Liver (tissue), 9 donors: ENCODE measurements around the gene CCDC33. TPM values are rescaled to one million over a fixed set of nuclear protein-coding genes. Genes with fewer than 3 reads are reported as not detected.

ENCODE experiments used
- DNase-seq: peaks from one replicate; pipeline ENCODE4 v3.0.0-alpha.2; 2017; ENCODE audit warnings: low spot score
- H3K27ac ChIP-seq, 2 donors: one replicate each; pipeline ENCODE4 v1.7.0; 2013; ENCODE audit warnings: inconsistent platforms in 2 of 2, low read length in 2 of 2, control low read depth in 1 of 2, low read depth in 1 of 2, mild to moderate bottlenecking in 1 of 2
- H3K27me3 ChIP-seq, 4 donors: one replicate each; pipeline versions ENCODE4 v1.6.1 to v1.7.0; 2013; ENCODE audit warnings: low read length in 3 of 4, inconsistent platforms in 1 of 4, mild to moderate bottlenecking in 1 of 4, moderate library complexity in 1 of 4; ENCODE audit not compliant: control insufficient read depth in 4 of 4, insufficient read depth in 4 of 4
- H3K36me3 ChIP-seq, 4 donors: one replicate each; pipeline versions ENCODE4 v1.6.1 to v1.7.0; 2013; ENCODE audit warnings: low read length in 3 of 4, mild to moderate bottlenecking in 3 of 4, low read depth in 1 of 4, moderate library complexity in 1 of 4; ENCODE audit not compliant: control insufficient read depth in 4 of 4, insufficient read depth in 3 of 4
- H3K4me1 ChIP-seq, 4 donors: one replicate each; pipeline versions ENCODE4 v1.6.1 to v1.7.0; 2013; ENCODE audit warnings: low read length in 3 of 4, mild to moderate bottlenecking in 3 of 4, moderate library complexity in 1 of 4; ENCODE audit not compliant: control insufficient read depth in 4 of 4, insufficient read depth in 4 of 4
- H3K4me3 ChIP-seq, 3 donors: one replicate each; pipeline versions ENCODE4 v1.6.1 to v1.7.0; 2013; ENCODE audit warnings: low read length in 3 of 3, control low read depth in 1 of 3, low read depth in 1 of 3, mild to moderate bottlenecking in 1 of 3
- H3K9ac ChIP-seq, 2 donors: one replicate each; pipeline ENCODE4 v1.7.0; 2013; ENCODE audit warnings: low read length in 2 of 2, mild to moderate bottlenecking in 2 of 2, moderate library complexity in 2 of 2, control low read depth in 1 of 2, low read depth in 1 of 2
- H3K9me3 ChIP-seq, 4 donors: one replicate each; pipeline versions ENCODE4 v1.6.1 to v1.7.0; 2013; ENCODE audit warnings: low read length in 3 of 4; ENCODE audit not compliant: control insufficient read depth in 4 of 4
- EGR1 ChIP-seq, 2 donors: IDR thresholded peaks; 2 replicates each; pipeline ENCODE4 v1.6.1; 2016 to 2018; ENCODE audit warnings: antibody characterized with exemption in 2 of 2, low read depth in 2 of 2
- FOXA1 ChIP-seq: IDR thresholded peaks from 2 replicates; pipeline ENCODE4 v1.6.1; 2016; ENCODE audit warnings: antibody characterized with exemption
- FOXA2 ChIP-seq: IDR thresholded peaks from 2 replicates; pipeline ENCODE4 v1.6.1; 2016; ENCODE audit warnings: antibody characterized with exemption
- GABPA ChIP-seq, 2 donors: IDR thresholded peaks in 1 of 2; conservative IDR thresholded peaks in 1 of 2; 2 replicates each; pipeline ENCODE4 v1.6.1; 2016; ENCODE audit warnings: antibody characterized with exemption in 2 of 2, mild to moderate bottlenecking in 1 of 2, moderate library complexity in 1 of 2
- HNF4A ChIP-seq, 2 donors: conservative IDR thresholded peaks; 2 replicates each; pipeline ENCODE4 v1.6.1; 2016; ENCODE audit warnings: antibody characterized with exemption in 2 of 2, mild to moderate bottlenecking in 2 of 2
- HNF4G ChIP-seq: IDR thresholded peaks from 2 replicates; pipeline ENCODE4 v1.6.1; 2016; ENCODE audit warnings: antibody characterized with exemption
- JUND ChIP-seq, 2 donors: IDR thresholded peaks; 2 replicates each; pipeline ENCODE4 v1.6.1; 2016; ENCODE audit warnings: antibody characterized with exemption in 2 of 2
- NR2F2 ChIP-seq: IDR thresholded peaks from 2 replicates; pipeline ENCODE4 v1.6.1; 2016; ENCODE audit warnings: antibody characterized with exemption
- RAD21 ChIP-seq, 2 donors: IDR thresholded peaks; 2 replicates each; pipeline ENCODE4 v1.6.1; 2016; ENCODE audit warnings: antibody characterized with exemption in 2 of 2, mild to moderate bottlenecking in 2 of 2
- RXRA ChIP-seq, 2 donors: IDR thresholded peaks; 2 replicates each; pipeline ENCODE4 v1.6.1; 2017 to 2018; ENCODE audit warnings: antibody characterized with exemption in 2 of 2, mild to moderate bottlenecking in 1 of 2
- SP1 ChIP-seq: IDR thresholded peaks from 2 replicates; pipeline ENCODE4 v1.6.1; 2018; ENCODE audit warnings: antibody characterized with exemption, mild to moderate bottlenecking
- TAF1 ChIP-seq: conservative IDR thresholded peaks from 2 replicates; pipeline ENCODE4 v1.6.1; 2016; ENCODE audit warnings: antibody characterized with exemption, mild to moderate bottlenecking
- YY1 ChIP-seq: IDR thresholded peaks from 2 replicates; pipeline ENCODE4 v1.6.1; 2016; ENCODE audit warnings: antibody characterized with exemption, mild to moderate bottlenecking
- WGBS: extraction: QIAGEN DNeasy Blood & Tissue Kit; methylation state at CpG from one replicate; pipeline ENCODE4 v1.1.7; 2013; 5-methylcytosine and 5-hydroxymethylcytosine counted together
- polyA plus RNA-seq, 2 donors: library from polyadenylated mRNA; stranded (reverse) in 1 of 2; unstranded in 1 of 2; fragments of 200-250 nt in 1 of 2; fragments of >200 nt in 1 of 2; fragmentation: Nextera tagmentation in 1 of 2; extraction: Ambion mirVana in 1 of 2; gene quantifications; one replicate each; pipeline versions ENCODE4 v1.2.1 to v1.2.3, GENCODE V29; 2013 to 2015
- total RNA-seq, 2 donors: library from RNA; depleted of rRNA; stranded (reverse); fragments of >200 nt; gene quantifications; one replicate each; pipeline ENCODE4 v1.2.3, GENCODE V29; 2014
- TF ChIP-seq, protein P1 (sequence below): IDR thresholded peaks from 2 replicates; pipeline ENCODE4 v1.6.1; 2016; ENCODE audit warnings: antibody characterized with exemption
- TF ChIP-seq, protein P2 (sequence below): IDR thresholded peaks from 2 replicates; pipeline ENCODE4 v1.6.1; 2016; ENCODE audit warnings: antibody characterized with exemption
- TF ChIP-seq, protein P3 (sequence below): IDR thresholded peaks from 2 replicates; pipeline ENCODE4 v1.6.1; 2016; ENCODE audit warnings: antibody characterized with exemption
- TF ChIP-seq, protein P4 (sequence below): IDR thresholded peaks from 2 replicates; pipeline ENCODE4 v1.6.1; 2016; ENCODE audit warnings: antibody characterized with exemption, mild to moderate bottlenecking
- TF ChIP-seq, protein P5 (sequence below): fragments of 150-350 bp; IDR thresholded peaks from 2 replicates; pipeline ENCODE4 v1.5.1; 2017; ENCODE audit warnings: improper control_type of control experiment, low read depth, low read length; ENCODE audit not compliant: missing input control
- donor health status: healthy.
- donor health status: healthy.
- donor health status: healthy.
- donor health status: healthy.
- donor health status: healthy.

CCDC33 gene
- total and polyA plus RNA-seq, 4 donors: not detected

DNA sequence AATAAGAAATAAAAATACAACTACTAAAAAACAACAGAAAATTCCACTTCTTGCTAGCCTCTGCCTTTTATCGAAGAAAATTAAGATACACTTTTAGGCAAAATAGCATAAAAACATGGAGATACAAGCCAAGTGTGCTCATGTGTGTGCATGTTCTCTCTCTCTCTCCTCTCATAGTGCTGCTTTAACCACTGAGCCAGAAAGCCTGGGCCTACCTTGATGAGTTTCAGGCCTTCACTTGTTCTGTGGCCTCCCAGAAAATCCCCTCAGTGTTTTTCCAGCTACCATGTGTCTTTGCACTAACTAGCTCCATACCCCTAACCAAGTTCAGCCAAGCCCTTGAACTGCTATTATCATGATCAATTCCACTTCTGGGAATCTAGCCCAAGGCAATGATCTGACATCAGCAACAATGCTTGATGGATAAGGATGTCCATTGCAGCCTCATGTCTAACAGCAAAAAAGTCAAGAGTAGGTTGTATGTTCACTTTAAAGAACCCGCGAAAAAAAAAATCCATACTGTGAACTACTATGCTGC lies 113.2 kb downstream of the CCDC33 start:
- no peak overlapping the region for H3K27ac ChIP-seq
- no peak overlapping the region for H3K9ac ChIP-seq
- no peaks in the 10 kb centered on the region for H3K27me3 ChIP-seq
- 96% methylated on average over 3 of the region's 3 CpGs for WGBS
- TF ChIP-seq NR2F2: no peak
- no peak for DNase-seq
- no peaks in the 10 kb centered on the region for H3K9me3 ChIP-seq
- H3K4me3 ChIP-seq: no peak overlapping the region
- H3K36me3 ChIP-seq: no peaks in the 10 kb centered on the region
- no peaks in the 10 kb centered on the region for H3K4me1 ChIP-seq

DNA sequence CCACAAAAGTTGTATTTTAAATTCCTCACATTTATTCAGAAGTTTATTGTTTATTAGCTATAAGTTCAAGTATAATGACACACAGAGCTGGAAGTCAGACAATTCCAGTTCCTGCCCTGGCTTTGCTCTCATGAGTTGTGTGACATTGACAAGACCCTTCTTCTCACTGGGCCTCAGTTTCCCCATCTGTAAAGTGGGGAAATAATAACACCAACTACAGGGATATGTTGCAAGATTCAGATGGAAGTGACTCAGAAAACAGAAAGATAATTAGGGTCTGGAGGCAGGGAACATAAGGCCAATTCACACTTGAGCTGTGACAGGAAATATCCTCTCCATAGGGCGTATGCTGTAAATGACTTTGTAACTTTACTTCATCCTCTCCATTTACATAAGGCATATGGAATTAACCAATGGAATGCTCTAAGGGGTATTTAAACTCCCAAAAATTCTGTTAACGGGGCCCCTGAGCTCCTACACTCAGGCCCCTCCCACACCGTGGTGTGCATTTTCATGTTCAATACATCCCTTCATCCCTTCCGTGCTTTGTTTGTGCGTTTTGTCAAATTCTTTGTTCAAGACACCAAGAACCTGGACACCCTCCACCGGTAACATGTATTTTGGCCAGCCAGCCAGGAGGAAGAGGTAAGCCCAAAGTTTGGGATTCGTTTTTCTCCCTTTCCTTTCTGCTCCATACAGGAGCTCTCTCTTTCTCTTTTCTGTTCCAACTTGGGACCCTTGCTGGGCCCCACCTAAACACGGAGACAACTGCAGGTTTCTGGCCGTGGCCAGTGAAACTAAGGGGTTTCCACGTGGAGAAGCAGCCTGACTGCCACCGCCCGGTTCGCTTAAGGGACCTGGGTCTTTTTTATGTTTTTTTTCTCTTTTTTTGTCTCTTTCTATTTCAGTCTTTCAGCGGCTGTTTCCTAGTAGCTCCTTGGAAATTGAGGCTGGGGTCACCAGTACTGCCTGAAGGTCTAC lies 114.5 kb downstream of the CCDC33 start:
- H3K27me3 ChIP-seq: no peaks in the 10 kb centered on the region
- H3K4me3 ChIP-seq: no peak overlapping the region
- no peaks in the 10 kb centered on the region for H3K9me3 ChIP-seq
- DNase-seq: no peak
- no peak overlapping the region for H3K27ac ChIP-seq
- TF ChIP-seq GABPA (IDR thresholded peaks at IDR 0.05 in 1 of 2, conservative IDR thresholded peaks at IDR 0.05 in 1 of 2) (no peak), EGR1 (IDR thresholded peaks at IDR 0.05; ENCODE audit: low read depth in 2 of 2) (no peak), FOXA1 (no peak), JUND (IDR thresholded peaks at IDR 0.05) (no peak), TAF1 (no peak), SP1 (no peak), YY1 (no peak), HNF4G (no peak), FOXA2 (no peak), HNF4A (conservative IDR thresholded peaks at IDR 0.05) (no peak), RXRA (IDR thresholded peaks at IDR 0.05) (no peak), RAD21 (IDR thresholded peaks at IDR 0.05) (no peak)
- TF ChIP-seq, protein P1, sequence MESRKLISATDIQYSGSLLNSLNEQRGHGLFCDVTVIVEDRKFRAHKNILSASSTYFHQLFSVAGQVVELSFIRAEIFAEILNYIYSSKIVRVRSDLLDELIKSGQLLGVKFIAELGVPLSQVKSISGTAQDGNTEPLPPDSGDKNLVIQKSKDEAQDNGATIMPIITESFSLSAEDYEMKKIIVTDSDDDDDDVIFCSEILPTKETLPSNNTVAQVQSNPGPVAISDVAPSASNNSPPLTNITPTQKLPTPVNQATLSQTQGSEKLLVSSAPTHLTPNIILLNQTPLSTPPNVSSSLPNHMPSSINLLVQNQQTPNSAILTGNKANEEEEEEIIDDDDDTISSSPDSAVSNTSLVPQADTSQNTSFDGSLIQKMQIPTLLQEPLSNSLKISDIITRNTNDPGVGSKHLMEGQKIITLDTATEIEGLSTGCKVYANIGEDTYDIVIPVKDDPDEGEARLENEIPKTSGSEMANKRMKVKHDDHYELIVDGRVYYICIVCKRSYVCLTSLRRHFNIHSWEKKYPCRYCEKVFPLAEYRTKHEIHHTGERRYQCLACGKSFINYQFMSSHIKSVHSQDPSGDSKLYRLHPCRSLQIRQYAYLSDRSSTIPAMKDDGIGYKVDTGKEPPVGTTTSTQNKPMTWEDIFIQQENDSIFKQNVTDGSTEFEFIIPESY: no peak
- TF ChIP-seq, protein P2, sequence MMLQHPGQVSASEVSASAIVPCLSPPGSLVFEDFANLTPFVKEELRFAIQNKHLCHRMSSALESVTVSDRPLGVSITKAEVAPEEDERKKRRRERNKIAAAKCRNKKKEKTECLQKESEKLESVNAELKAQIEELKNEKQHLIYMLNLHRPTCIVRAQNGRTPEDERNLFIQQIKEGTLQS: no peak
- TF ChIP-seq, protein P3, sequence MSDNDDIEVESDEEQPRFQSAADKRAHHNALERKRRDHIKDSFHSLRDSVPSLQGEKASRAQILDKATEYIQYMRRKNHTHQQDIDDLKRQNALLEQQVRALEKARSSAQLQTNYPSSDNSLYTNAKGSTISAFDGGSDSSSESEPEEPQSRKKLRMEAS: no peak
- TF ChIP-seq, protein P4, sequence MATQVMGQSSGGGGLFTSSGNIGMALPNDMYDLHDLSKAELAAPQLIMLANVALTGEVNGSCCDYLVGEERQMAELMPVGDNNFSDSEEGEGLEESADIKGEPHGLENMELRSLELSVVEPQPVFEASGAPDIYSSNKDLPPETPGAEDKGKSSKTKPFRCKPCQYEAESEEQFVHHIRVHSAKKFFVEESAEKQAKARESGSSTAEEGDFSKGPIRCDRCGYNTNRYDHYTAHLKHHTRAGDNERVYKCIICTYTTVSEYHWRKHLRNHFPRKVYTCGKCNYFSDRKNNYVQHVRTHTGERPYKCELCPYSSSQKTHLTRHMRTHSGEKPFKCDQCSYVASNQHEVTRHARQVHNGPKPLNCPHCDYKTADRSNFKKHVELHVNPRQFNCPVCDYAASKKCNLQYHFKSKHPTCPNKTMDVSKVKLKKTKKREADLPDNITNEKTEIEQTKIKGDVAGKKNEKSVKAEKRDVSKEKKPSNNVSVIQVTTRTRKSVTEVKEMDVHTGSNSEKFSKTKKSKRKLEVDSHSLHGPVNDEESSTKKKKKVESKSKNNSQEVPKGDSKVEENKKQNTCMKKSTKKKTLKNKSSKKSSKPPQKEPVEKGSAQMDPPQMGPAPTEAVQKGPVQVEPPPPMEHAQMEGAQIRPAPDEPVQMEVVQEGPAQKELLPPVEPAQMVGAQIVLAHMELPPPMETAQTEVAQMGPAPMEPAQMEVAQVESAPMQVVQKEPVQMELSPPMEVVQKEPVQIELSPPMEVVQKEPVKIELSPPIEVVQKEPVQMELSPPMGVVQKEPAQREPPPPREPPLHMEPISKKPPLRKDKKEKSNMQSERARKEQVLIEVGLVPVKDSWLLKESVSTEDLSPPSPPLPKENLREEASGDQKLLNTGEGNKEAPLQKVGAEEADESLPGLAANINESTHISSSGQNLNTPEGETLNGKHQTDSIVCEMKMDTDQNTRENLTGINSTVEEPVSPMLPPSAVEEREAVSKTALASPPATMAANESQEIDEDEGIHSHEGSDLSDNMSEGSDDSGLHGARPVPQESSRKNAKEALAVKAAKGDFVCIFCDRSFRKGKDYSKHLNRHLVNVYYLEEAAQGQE: no peak
- TF ChIP-seq, protein P5, sequence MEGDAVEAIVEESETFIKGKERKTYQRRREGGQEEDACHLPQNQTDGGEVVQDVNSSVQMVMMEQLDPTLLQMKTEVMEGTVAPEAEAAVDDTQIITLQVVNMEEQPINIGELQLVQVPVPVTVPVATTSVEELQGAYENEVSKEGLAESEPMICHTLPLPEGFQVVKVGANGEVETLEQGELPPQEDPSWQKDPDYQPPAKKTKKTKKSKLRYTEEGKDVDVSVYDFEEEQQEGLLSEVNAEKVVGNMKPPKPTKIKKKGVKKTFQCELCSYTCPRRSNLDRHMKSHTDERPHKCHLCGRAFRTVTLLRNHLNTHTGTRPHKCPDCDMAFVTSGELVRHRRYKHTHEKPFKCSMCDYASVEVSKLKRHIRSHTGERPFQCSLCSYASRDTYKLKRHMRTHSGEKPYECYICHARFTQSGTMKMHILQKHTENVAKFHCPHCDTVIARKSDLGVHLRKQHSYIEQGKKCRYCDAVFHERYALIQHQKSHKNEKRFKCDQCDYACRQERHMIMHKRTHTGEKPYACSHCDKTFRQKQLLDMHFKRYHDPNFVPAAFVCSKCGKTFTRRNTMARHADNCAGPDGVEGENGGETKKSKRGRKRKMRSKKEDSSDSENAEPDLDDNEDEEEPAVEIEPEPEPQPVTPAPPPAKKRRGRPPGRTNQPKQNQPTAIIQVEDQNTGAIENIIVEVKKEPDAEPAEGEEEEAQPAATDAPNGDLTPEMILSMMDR: no peak
- no peaks in the 10 kb centered on the region for H3K4me1 ChIP-seq
- 78% methylated on average over 14 of the region's 14 CpGs for WGBS
- no peak overlapping the region for H3K9ac ChIP-seq
- no peaks in the 10 kb centered on the region for H3K36me3 ChIP-seq
